ENCODE measurements around the gene EHD4. TPM values are rescaled to one million over a fixed set of nuclear protein-coding genes. Genes with fewer than 3 reads are reported as not detected.

EHD4 gene
- total RNA-seq, 1 donor from 2014 or later, result 2.0 TPM

- no peak for FAIRE-seq
- DNase-seq (ENCODE audit: low spot score in 2 of 2), result no peak
These were observed 9.2 kb upstream of the EHD4 start for GRCh38 chr15:41981371-41982132.

- DNase-seq (ENCODE audit: low spot score in 2 of 2) (no peak), FAIRE-seq (no peak)
These were observed 8.4 kb upstream of the EHD4 start for GRCh38 chr15:41980654-41981323.

DNA sequence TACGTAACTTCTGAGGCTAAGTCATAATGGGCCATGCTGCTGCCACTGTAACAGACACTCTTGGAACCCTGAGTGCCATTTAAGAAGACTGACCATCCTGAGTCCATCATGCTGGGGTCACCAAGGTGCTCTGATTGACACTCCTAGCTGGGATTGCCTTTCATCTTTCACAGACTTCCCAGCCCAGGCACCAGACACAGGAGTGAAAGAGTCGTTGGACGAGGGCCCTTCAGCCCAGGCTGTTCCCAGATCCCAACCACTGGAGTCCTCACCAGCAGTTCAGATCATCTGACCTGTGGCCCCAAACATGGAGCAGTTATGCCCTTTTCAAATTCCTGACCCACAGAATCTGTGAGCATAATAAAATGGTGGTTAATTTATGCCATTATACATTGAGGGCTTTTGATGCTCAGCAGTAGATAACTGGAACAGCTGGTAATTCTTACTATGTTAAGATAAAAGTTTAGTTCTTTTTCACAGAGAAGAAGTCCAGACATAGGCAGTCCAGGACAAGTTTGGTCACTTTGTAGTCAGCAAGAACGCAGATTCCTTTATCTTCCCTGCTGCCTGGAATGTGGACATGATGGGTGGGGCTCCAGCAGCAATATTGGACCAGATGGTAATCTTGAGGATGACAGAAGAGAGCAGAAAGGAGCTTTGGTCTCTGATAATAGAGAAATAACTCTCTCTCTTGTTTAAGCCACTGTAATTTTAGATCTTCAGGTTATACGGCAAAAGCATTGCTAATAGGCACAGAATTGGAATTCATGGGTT is 7.3 kb upstream of the EHD4 start:
- no peak for FAIRE-seq
- no peak for DNase-seq (ENCODE audit: low spot score in 2 of 2)

DNA sequence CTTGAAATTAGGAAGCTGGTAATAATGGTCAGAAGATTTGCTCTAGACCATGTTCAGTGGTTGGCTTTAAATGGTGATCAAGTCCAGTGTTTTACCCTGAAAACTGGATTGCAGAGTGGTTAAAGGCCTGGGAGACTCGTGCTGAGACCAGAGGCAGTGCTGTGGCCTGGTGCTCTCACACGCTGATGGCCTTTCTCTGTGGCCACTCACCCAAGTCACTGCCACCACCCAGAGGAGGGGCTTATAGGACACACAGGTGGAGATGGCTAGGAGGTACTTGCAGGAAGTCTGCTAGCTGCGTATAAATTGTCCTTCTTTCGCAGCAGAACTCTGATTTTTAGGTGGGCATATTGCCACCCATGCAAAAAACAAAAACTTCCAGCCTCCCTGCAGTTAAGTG is 6.2 kb upstream of the EHD4 start:
- FAIRE-seq (no peak), DNase-seq (ENCODE audit: low spot score in 2 of 2) (no peak)

DNA sequence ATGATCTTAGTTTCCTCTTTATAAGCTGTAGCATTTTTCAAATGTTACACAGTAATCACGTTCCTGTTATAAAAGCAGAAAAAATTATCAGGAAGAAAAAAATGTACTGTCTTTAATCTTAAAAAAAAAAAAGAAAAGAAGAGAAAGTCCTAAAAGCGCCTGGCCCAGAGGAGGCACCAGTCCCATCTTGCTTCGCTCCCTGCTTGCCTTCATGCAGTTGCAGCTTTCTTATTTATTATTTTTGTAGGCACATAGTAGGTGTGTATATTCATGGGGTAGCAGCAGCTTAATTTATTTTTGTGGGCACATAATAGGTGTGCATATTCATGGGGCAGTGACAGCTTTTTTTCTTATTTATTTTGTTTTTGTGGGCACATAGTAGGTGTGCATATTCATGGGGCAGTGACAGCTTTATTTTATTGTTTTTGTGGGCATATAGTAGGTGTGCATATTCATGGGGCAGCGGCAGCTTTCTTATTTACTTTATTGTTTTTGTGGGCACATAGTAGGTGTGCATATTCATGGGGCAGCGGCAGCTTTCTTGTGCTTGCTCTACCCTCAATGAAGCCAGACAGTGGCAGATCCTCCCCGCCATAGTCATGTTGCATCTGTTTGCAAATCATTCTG is 5.5 kb upstream of the EHD4 start:
- DNase-seq (ENCODE audit: low spot score in 2 of 2), result no peak
- no peak for FAIRE-seq

- DNase-seq (ENCODE audit: low spot score in 2 of 2) (no peak), FAIRE-seq (no peak)
These were observed 3.3 kb upstream of the EHD4 start for GRCh38 chr15:41975669-41976068.

GRCh38 chr15:41974041-41974440 is 1.7 kb upstream of the EHD4 start:
- DNase-seq (ENCODE audit: low spot score in 2 of 2) (no peak), FAIRE-seq (no peak)

GRCh38 chr15:41971895-41972252 is 483 bp downstream of the EHD4 start:
- DNase-seq (ENCODE audit: low spot score in 2 of 2) (peak; percentile 39 to 59), FAIRE-seq (no peak)

DNA sequence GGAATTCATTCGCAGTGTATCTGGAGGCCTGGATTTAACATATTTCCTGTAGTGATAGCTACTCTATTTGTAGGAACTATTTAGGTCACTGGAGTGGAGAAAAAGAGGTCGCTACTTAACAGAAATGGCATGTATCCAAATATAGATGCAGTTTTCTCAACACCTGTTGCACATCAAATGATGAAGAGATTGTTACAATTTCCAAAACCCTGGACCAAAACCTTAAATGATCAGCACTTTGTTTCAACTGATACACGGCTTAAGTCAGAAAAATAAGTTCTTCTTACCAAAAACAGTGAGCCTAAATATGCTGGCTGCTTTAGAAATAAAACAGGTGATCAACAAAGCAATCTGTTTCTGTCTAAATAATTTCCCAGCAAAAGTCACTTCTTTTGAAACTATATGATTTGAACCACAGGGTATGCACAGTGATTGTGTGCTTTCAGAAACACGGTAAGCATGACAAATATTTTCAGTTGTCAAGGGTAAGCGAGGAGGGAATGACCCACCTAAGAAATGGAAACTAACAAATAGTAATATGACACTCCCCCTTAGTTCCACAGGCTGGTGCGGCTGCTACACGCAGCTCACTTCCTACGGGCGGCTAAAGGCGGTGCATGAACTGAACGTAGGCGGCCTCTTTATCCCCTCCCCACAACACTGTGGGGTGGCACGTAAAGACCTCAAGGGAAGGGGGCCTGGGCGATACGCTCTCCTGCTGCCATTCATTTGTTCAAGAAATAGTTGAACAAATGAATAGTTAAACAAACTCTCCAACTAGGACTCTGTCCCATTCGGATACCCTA is 1.1 kb downstream of the EHD4 start:
- FAIRE-seq (no peak), DNase-seq (ENCODE audit: low spot score in 2 of 2) (no peak)

DNA sequence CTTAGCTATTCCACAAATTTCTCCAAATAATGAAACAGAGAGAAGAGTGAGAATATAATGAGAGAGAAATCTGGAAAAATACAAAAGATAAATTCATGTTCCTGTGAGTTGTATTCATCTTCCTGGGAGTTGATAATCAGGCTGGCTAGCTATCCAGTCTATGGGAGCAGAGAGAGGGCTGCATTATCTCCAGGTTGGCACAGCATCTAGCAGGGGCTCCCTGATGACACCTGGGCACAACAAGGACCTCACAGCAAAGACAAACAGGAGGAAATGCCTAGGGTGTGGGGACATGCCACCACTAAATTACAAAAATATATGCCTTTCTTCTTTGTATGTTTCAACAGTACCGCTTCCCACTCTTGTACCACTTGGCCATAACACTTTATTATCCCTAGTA is 1.9 kb downstream of the EHD4 start:
- DNase-seq (ENCODE audit: low spot score in 2 of 2) (no peak), FAIRE-seq (no peak)

DNA sequence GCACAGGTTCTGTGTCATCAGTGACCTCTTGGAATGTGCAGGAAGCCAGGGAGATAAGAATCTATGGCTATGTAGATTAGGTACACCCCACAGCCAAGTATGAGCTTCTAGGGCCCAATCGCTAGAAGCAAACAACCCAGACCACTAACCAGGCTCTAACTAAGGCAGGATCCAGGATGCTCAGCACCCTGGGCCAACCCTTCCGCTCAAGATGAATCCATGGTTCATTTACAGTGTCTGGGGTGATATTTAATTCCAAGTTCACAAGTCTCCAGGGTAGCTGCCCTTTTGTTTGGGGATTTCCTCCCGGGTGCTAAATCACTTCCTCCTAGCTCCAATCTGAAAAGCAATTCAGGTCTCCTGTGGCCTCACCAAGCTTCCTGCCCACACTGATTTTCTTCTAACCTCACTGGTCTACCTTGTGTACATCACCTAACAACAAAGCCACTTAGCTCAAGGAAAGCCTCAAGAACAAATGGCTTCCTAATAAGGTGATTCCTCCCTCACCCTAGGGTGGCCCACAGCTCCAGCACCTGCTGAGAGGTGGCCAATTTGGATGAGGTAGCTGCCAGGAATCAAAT is 2.4 kb downstream of the EHD4 start:
- no peak for DNase-seq (ENCODE audit: low spot score in 2 of 2)
- no peak for FAIRE-seq

DNA sequence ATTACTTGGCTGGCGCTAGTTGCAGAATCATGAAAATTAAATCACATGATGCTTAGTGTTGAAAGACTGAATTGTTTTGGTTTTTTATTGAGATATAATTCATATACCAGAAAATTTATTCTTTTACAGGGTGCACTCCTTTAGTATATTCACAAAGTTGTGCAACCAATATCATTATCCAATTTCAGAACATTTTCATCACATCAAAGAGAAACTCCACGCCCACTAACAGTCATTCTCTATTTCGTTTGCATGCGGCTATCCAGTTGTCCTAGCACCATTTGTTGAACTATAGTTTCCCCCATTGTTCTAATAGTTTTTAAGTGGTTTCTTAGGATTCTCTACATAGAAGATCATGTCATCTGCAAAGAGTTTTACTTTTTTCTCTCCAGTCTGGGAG is 3.7 kb downstream of the EHD4 start:
- DNase-seq (ENCODE audit: low spot score in 2 of 2), result no peak
- no peak for FAIRE-seq

DNA sequence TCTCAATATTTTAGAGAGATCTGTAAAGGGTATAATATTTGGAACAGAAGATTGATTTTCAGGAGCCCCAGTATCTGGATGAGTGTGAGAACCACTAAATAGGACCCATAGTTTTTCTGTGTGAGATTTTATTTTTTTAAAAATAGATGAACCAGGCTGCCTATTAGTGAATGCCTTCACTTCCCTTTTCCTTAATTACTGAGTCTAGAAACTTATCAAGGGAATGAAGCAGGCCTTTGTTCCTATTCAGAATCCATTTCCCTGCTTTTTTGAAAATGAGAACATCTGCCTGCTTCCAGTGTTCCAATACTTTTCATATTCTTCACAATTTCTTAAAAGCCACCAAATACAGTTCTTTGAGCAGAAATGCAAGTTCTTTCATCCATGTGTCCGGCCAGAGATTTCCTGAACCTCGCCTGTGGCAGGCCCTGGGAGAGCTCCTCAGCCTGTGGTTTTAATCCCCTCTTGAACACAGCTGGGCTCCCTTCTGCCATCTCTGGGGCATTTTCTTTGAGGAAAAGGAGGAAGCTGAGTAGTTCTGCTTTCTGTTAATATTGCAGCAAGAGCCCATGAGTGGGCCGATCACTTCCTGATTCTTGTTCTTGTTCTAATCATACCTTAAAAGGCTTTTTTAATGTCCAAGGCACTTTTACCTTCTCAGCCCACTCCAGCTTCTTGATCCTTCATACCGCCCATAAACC is 4.7 kb downstream of the EHD4 start:
- no peak for DNase-seq (ENCODE audit: low spot score in 2 of 2)
- no peak for FAIRE-seq

- DNase-seq (ENCODE audit: low spot score in 2 of 2), result no peak
- no peak for FAIRE-seq
These were observed 5.4 kb downstream of the EHD4 start for GRCh38 chr15:41966920-41967465.

- FAIRE-seq, result no peak
- no peak for DNase-seq (ENCODE audit: low spot score in 2 of 2)
These were observed 5.9 kb downstream of the EHD4 start for GRCh38 chr15:41966414-41966812.

DNA sequence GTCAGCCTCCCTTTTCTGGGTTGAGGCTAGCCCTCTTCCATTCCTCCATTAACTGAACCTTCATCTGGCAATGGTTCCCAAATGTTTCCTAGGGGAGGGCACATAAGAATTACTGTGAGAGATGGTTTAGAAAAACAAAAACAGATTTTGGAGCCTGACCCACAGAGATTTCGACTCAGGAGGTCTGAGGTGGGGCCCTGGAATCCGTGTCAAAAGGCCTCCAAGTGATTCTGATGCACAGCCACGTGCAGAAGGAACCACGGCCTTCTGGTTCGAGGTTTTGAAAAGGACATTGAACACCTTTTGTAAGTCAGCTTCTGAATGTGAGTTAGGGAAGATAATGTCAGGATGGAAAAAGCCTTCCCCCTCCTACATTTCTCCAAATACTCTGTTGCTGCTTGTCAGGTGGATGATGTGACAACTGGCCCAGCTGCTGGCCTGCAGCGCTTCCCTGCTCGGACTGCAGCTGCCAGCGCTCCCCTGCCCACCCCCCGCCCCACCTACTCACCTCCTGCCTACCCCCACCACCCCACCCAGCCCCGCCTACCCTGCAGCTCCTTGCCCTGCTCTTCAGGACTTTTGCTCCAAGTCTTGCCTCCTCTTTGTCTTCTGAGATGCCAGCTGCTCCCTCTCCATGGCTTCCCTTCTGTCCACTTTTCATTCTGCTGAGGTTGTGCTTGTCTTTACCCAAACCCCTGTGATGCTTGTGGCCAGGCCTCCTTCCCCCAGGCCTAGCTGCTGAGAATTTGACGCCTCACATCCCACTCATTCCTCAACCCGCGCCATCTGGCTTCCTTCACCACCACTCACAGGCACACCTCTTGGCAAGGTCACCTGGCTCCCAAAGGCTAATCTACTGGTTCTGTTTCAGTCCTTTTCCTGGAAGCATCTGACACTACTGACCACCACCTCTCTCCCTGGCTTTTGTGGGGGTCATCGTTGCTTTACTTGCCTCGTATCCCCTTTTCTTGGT is 6.6 kb downstream of the EHD4 start:
- DNase-seq (ENCODE audit: low spot score in 2 of 2) (no peak), FAIRE-seq (no peak)

DNA sequence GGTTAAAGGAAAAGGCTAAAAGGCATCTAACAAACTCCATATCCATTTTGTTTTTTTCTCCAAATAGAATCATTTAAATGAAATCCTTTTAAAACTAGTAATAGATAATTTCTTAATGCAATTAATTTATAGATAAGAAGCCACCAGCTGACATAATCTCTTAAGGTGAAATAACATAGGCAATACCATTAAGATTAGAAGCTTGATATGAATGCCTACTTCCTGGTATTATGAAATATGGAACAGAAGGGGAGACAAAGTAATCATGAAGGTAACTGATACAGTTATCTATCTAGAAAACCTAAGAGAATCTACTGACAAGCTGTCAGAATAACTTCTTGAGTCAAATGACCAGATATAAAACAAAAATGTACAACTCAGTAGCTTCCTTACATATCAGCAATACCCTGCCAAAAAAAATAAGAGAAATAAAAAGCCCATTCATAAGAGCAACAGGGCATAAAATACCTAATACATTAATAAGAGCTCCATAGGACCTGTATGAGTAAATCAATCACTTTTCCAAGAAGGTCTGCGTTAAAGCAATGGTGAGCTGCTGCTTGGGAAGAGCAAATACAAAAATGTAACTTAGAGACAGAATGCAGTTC is 10.7 kb downstream of the EHD4 start:
- no peak for FAIRE-seq

More for the DNA sequence above, 10.7 kb downstream of the EHD4 start:
- no peak for DNase-seq (ENCODE audit: low spot score in 2 of 2)
